ENCODE results near the gene SPNS2. TPM values are rescaled to one million over a fixed set of nuclear protein-coding genes. Genes with fewer than 3 reads are reported as not detected.

Gene SPNS2
- polyA plus RNA-seq, 1 donor, result 7.9 TPM

DNA sequence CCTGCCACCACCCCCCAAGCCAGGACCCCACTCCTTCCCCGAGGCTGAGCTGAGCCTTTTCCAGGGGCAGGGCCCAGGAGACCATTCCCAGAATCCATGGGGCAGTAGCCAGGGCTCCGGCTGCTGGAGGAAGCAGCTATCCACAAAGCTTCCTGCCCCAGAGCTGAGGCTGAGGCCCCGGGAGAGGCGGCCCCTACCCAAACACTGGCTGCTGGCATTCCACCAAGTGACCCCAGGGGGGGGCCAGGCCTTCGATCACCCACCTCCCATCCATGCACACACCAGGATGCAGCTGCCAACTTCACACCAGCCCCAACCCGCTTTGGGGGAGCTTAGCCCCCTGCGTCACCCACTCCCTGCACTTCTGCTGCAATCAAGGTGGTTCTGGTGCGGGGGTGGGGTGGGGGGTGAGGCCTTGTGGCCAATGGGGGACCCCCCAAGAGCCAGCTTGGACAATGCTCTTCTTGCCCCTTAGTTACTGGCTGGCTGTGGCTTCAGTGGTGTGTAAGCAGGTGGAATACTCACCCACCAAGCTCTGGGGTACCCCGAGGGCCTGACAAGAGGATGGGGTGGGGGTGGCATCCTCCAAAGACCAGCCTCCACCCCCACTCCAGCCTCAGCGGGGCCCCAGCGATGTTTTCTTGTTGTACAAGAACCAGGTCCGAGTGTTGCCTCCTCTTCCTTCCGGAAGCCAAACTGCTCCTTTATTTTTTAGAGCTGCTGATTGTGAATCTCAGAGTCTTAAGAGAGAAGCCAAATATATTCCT is 39.7 kb downstream of the SPNS2 start:
- no peak for DNase-seq

DNA sequence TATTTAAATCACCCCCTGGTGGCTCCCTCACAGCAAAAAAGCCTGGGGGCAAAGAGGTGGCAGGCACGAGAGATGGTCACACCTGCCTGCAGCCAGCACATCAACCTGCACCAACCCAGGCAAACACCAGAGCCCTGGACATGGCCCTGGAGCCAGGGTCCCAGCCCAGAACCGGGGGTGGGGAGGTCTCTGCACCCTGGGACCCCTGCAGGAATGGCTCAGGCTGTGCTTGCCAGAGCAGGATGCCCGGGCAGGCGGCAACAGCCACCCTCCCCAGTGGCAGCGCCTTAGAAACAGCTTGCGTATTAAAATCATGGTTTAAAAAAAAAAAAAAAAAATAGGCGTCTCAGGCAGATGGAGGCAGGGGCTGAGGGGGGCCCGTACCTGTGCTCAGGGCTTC is 40.3 kb downstream of the SPNS2 start:
- DNase-seq, result no peak

- DNase-seq, result no peak
These were observed 41.0 kb downstream of the SPNS2 start for GRCh38 chr17:4539576-4540223.

DNA sequence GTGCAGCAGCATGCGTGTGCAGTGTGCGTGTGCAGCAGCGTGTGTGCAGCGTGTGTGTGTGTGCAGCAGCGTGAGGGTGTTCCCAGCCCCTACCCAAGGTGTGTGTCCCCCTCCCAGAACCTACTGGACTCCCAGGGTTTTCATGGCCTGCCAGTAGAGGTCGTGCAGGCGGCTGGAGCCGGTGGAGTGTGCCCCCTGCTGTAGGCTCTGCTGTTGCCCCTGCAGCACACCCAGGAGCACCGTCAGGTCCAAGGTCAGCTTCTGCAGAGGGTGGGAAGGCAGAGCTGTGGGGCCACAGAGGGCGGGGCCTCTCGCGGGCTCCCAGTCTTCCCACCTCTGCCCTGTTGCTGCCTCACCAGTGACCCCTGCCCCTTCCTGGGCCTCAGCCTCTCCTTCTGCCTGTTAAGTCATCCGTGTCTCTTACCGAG is 41.6 kb downstream of the SPNS2 start:
- DNase-seq, result no peak

- DNase-seq, result no peak
These were observed 42.1 kb downstream of the SPNS2 start for GRCh38 chr17:4540687-4541327.

GRCh38 chr17:4541328-4542002 is 42.8 kb downstream of the SPNS2 start:
- no peak for DNase-seq

DNA sequence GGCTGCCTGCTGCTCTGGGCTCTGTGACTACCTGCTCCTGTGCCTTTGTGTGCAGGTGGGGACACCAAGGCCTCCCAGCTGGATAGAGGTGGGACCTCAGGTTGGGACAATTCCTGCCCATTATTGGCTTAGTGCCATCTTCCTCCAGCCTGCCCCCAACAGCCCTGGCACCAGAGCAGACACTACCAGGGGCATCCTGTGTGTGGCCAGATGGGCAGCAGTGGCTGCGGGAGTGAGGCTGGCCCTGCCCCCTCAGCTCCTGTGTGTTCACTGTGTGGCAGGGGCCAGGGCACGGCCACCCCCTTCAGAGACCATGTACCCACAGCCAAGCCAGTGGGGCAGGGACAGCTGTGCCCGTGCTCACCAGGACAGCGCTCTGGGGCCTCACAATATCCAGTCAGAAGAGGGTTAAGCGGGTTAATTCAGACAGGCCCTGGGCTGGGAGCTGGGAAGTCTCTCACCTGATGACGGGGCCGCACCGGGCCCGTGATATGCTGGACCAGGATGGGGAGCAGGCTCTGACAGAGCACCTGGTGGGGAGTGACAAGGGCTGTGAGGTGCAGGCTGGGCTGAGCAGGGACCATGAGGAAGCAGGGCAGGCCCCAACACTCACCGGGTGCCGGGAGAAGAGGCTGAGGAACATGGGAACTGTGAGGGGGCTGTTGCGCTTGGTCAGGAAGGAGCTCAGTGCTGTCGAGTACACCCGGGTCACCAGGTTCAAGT is 43.5 kb downstream of the SPNS2 start:
- DNase-seq, result no peak

DNA sequence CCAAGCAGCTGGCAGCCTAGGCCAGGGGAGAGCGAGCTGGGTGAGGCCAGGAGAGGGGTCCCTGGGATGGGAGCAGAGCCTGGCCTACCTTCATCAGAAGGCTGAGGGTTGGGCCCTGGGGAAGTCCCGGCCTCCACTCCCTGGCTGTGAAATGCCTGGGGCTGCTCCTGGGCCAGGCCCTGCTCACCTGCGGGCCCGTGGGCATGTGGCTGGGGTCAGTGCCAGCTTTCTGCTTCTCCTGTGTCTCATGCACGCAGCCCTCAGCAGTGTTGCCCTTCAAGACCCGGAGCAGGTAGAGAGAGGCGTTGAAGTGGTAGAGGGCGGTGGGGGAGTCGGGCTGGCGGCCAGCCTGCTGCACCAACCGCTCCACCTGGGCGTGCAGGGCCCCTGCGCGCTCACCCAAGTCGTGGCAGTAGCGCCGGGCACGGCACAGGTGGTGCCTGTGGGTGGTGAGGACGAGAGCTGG is 44.1 kb downstream of the SPNS2 start:
- no peak for DNase-seq

- no peak for DNase-seq
These were observed 44.9 kb downstream of the SPNS2 start for GRCh38 chr17:4543557-4544026.

DNA sequence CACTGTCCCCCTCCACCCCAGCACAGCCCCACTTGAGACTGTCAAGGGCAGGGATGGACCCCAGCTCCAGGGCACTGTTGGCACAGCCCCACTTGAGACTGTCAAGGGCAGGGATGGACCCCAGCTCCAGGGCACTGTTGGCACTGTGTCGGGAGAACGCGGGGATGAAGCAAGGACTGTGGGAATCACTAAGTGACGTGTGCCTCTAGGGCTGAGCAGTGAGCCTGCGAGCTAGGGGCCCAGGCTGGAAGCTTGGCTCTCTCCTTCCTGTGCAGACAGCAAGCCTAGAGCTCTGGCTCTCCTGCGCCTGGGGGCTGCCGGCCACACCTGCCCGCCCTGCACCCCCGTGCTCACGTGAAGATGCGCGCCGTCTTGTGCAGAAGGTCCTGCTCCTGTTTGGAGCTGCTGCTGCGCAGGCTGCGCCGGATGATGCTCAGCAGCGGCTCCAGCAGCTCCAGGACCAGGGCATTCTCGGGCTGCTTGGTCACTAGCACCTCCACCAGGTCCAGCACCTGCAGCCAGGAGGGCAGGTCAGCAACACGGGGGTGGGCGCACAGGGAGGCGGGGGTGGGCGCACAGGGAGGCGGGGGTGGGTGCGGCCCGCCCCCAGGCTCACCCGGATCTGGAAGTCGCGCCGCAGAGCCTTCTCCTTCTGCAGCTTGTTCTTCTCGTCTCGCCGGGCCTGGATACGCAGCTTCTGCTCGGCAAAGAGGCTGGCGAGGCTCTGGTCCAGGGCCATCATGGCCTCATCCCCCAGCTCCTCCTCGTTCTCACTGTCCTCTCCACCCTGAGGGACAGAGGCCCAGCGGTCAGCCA is 45.7 kb downstream of the SPNS2 start:
- DNase-seq, result no peak

DNA sequence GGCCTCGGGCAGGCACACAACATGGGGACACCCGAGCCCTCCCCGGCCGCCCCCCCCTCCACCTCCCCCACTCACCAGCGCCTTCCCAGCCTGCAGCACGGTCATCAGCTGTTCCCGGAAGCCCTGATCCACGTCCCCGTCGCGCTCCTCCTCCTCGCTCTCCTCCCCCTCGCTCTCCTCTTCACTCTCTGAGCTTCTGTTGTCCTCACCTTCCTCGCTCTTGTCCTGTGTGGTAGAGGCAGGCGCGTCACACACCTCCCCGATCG is 46.2 kb downstream of the SPNS2 start:
- DNase-seq, result no peak

GRCh38 chr17:4545217-4545951 is 46.7 kb downstream of the SPNS2 start:
- DNase-seq, result no peak

DNA sequence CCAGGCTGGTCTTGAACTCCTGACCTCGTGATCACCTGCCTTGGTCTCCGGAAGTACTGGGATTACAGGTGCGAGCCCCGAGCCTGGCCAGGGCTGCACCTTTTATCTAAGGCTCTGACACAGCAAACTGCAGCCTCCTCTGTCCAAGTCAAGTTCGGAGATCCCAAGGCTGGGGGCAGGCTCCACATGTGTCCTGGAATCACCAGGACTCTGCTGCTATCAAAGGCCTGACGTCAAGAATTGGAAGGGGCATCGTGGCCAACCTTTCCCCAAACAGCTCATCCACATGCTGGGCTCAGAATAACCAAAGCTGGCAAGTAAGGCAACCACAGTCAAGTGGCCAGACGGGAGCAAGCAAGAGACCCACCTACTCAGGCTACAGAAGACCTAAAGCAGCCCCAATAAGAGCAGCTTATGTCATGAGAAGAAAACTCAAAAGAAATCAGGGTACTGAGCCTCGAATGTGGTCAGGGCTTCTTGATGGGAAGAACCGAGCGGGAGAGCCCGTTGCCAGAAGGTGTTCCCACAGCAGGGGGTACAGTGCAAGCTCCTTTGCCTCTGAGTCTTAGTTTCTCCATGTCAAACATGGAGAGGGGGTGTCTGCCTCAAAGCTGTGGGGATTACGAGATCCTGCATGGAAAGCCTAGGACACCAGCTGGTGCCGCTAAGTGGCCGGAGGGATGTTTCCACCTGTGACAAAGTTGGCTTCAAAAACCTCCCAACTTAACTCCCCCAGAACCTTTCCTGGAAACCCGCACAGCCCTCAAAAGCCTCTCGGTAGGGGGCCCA is 48.6 kb downstream of the SPNS2 start:
- no peak for DNase-seq

- no peak for DNase-seq
These were observed 49.4 kb downstream of the SPNS2 start for GRCh38 chr17:4548061-4548461.

DNA sequence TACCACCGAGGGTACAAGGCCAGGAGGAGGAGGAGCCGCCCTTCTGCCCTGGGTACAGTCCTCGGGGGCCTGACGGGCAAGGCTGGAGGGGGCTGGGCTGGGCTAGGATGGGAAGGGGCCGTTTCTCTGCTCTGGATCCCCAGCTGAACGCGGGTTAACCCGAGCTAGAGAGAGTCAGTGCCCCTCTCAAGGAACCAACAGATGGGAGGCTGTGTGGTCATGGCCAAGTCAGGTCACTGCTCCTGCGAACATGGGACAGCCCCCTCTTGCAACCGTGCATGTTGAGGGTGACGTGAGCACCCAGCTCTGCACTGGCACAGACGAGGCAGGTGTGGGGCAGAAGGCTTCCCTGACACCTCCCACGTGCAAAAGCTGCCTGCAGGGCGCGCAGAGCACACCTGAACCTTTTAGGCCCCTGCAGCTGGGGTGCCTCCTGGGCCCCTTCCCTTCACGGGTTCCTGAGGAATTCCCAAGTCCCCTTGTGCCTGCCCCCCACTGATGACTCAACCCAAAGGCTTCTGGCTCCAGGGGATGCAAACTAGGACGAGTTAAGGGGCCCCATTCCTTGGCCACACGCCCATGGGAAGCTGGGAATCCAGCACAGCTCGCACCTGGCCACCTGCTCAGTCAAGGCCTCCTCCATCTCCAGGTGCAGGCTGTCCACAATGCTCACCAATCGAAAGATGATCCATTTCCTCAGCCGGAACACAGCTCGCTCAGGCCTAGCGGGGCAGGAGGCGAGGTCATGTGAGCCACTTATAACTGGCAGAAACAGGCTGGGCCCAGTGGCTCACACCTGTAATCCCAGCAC is 50.2 kb downstream of the SPNS2 start:
- DNase-seq, result no peak

DNA sequence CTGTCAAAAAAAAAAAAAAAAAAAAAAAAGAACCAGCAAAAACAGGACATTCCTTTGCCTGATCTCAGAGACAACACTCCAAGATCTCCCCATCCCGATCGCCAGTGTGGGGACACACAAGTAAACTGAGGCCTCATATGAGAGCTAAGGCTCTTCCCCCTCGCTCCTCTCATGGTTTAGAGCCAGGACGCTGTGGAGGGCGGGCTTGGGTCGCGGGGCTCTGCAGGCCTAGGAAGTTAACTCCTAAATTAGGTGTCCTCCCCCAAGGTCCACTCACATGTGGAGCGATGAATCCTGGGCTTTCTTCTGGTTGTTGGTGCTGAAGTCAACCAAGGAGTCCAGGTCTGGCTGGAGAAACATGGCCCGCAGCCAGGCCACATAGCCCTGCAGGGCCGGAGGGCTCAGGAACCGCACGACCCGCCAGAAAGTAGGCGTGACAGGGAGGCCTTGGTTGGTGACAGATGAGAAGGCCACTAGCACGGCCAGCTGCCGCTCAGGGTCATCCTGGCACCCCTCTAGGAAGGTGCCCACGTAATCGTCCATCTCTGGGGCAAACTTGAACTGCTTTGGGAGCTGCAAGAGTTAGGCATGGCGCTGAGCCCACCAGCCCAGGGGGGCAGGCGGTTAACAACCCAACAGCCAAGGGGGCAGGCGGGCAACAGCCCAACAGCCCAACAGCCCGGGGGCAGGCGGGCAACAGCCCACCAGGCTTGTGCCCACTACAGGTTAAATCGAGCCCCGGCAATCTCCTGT is 51.3 kb downstream of the SPNS2 start:
- DNase-seq, result no peak

GRCh38 chr17:4550534-4551039 is 51.9 kb downstream of the SPNS2 start:
- no peak for DNase-seq

- DNase-seq, result no peak
These were observed 52.5 kb downstream of the SPNS2 start for GRCh38 chr17:4551141-4551540.
